Cardiac muscle cell (in vitro differentiated cells and primary cell): ENCODE results near the gene TTLL8. TPM values are rescaled to one million over a fixed set of nuclear protein-coding genes. Genes with fewer than 3 reads are reported as not detected.

Source experiments
- DNase-seq, 2 donors: peaks; one replicate each; pipeline versions ENCODE4 v3.0.0 to v3.0.0-alpha.2; 2010 to 2017; ENCODE audit warnings: low read depth in 1 of 2, low spot score in 1 of 2
- H3K27ac ChIP-seq: fragments of 200-600 bp; sonication (generic); 2 replicates; pipeline ENCODE4 v1.5.1; 2016
- H3K27me3 ChIP-seq: fragments of 200-600 bp; sonication (generic); 2 replicates; pipeline ENCODE4 v1.6.0; 2016; ENCODE audit warnings: control low read depth
- H3K36me3 ChIP-seq: fragments of 200-600 bp; sonication (generic); 2 replicates; pipeline ENCODE4 v1.5.1; 2016; ENCODE audit warnings: control low read depth
- H3K4me1 ChIP-seq: fragments of 200-600 bp; sonication (generic); 2 replicates; pipeline ENCODE4 v1.8.1; 2017; ENCODE audit warnings: low read depth, mild to moderate bottlenecking, mixed run types
- H3K4me3 ChIP-seq: fragments of 200-600 bp; sonication (generic); 2 replicates; pipeline ENCODE4 v1.5.1; 2016; ENCODE audit warnings: mild to moderate bottlenecking
- H3K9me3 ChIP-seq: fragments of 200-600 bp; sonication (generic); 2 replicates; pipeline ENCODE4 v1.5.1; 2017; ENCODE audit warnings: low read depth, mild to moderate bottlenecking, control low read depth
- CTCF ChIP-seq: IDR thresholded peaks from 2 replicates; pipeline ENCODE4 v1.5.1; 2012; ENCODE audit warnings: low read depth, mild to moderate bottlenecking, low read length
- polyA plus RNA-seq: library from polyadenylated mRNA; unstranded; fragments of >200 nt; fragmentation: Nextera tagmentation; extraction: Ambion mirVana; gene quantifications from 2 replicates; pipeline ENCODE4 v1.2.1, GENCODE V29; 2016
- total RNA-seq: library from RNA; depleted of rRNA; stranded (reverse); fragments of >200 nt; gene quantifications from 2 replicates; pipeline ENCODE4 v1.2.3, GENCODE V29; 2016

The TTLL8 gene
- total and polyA plus RNA-seq, 2 experiments from 2014 or later, result not detected

DNA sequence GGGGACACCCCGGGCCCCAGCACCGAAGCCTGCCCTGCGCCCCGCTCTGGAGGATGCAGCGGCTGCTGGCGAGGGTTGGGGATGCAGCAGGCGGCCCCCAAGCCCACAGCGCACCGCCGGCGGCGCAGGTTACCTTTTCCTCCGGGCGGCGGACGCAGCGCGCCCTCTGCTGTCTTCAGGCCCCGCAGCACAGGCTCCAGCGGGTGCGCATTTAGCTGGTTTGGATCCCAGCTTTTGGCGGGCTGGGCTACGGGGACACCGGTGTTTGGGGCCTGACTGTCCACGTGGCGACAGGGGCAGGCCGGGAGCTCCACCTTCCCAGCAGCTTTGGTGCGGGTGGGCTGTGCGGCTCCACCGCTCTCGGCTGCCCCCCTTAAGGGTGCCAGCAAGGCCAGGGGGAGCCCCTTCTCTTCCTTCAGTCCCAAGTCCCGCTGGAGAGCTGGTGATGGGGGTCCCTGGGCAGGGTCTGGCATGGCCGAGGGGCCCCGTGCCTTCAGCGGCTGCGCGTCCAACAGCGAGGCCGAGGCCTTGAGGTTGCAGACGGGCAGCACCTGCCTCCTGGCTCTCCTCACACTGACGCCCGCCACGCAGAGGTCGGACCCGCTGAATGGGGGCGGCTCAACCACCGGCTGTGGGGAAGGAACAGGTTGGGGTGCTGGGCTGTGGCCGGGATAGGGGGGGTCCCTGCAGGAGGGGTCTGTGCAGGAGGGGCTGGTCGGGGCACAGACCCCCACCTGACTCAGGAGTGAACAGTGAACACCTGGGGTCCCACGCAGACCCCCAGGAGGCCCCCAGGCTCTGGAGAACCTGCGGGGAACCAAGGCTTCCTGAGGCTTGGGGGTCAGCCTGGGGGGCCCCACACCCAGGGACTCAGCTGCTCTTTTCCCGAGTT, 27.6 kb downstream of the TTLL8 start:
- DNase-seq, result peak; percentile 76 to 85
- Histone ChIP-seq H3K36me3 (no peaks in the 10 kb centered on the region), H3K4me3 (peak overlapping the region; percentile 4), H3K27ac (no peak overlapping the region), H3K27me3 (peaks cover 30% of the 10 kb centered on the region), H3K4me1 (no peaks in the 10 kb centered on the region), H3K9me3 (no peaks in the 10 kb centered on the region)
- peak; percentile 85 for TF ChIP-seq CTCF

GRCh38 chr22:50027639-50028537, 30.2 kb downstream of the TTLL8 start:
- no peak for TF ChIP-seq CTCF
- no peak overlapping the region for H3K4me3 ChIP-seq
- no peak for DNase-seq
- no peak overlapping the region for H3K27ac ChIP-seq
- no peaks in the 10 kb centered on the region for H3K9me3 ChIP-seq
- no peaks in the 10 kb centered on the region for H3K4me1 ChIP-seq
- H3K36me3 ChIP-seq, result no peaks in the 10 kb centered on the region
- H3K27me3 ChIP-seq, result peaks cover 30% of the 10 kb centered on the region

- Histone ChIP-seq H3K9me3 (no peaks in the 10 kb centered on the region), H3K27ac (no peak overlapping the region), H3K27me3 (peaks cover 33% of the 10 kb centered on the region), H3K4me3 (no peak overlapping the region), H3K36me3 (no peaks in the 10 kb centered on the region), H3K4me1 (no peaks in the 10 kb centered on the region)
- no peak for TF ChIP-seq CTCF
- no peak for DNase-seq
Measured at GRCh38 chr22:50025993-50026392, 32.1 kb downstream of the TTLL8 start.

- Histone ChIP-seq H3K4me3 (no peak overlapping the region), H3K27me3 (peaks cover 31% of the 10 kb centered on the region), H3K36me3 (no peaks in the 10 kb centered on the region), H3K9me3 (no peaks in the 10 kb centered on the region), H3K4me1 (no peaks in the 10 kb centered on the region), H3K27ac (no peak overlapping the region)
- no peak for DNase-seq
- TF ChIP-seq CTCF, result no peak
Measured at GRCh38 chr22:50022171-50022819, 35.8 kb downstream of the TTLL8 start.

- H3K4me3 ChIP-seq, result no peak overlapping the region
- TF ChIP-seq CTCF, result no peak
- H3K27ac ChIP-seq, result no peak overlapping the region
- peaks cover 42% of the 10 kb centered on the region for H3K27me3 ChIP-seq
- H3K9me3 ChIP-seq, result no peaks in the 10 kb centered on the region
- no peaks in the 10 kb centered on the region for H3K4me1 ChIP-seq
- H3K36me3 ChIP-seq, result no peaks in the 10 kb centered on the region
- no peak for DNase-seq
Measured at GRCh38 chr22:50020606-50021005, 37.5 kb downstream of the TTLL8 start.
